PC-3 (cell line): Measurements from ENCODE around the gene GLRA2.

Source experiments
- EZH2 ChIP-seq: fragments of 300-600 bp; sonication (generic); IDR thresholded peaks from one replicate; pipeline ENCODE4 v1.6.1; 2017; ENCODE audit warnings: antibody characterized with exemption, mild to moderate bottlenecking, low read length; ENCODE audit not compliant: unreplicated experiment
- TF ChIP-seq, protein P1 (sequence below): fragments of 300-600 bp; sonication (generic); conservative IDR thresholded peaks from 2 replicates; pipeline ENCODE4 v1.5.1; 2017; ENCODE audit warnings: antibody characterized with exemption, low read depth, mild to moderate bottlenecking, low read length

DNA sequence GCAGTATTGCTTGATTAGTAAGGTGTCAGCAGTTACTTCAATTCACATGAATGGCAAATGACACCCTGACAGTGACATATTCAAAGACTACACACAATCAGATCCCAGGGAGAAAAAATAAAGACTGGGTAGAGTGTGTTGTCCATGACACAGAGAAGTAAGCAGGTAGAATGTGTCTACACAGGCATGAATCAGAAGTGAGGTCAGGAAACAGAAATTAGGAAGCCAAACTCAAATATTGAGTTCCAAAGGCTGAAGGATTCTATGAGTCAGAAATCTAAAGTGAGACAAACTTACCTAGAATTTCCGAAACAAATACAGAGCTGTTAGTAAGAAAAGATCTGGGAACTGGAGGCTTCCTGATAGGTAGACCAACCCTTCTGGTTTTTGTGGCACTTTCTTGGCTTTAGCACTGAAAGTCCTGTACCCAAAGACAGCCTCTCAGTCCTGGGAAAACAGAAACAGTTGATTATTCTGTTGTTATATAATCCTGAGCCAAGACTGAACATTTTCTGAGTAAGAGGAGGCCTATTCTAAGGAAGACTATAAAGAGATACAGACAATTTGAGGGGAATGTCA, 24.3 kb upstream of the GLRA2 start:
- TF ChIP-seq, protein P1, sequence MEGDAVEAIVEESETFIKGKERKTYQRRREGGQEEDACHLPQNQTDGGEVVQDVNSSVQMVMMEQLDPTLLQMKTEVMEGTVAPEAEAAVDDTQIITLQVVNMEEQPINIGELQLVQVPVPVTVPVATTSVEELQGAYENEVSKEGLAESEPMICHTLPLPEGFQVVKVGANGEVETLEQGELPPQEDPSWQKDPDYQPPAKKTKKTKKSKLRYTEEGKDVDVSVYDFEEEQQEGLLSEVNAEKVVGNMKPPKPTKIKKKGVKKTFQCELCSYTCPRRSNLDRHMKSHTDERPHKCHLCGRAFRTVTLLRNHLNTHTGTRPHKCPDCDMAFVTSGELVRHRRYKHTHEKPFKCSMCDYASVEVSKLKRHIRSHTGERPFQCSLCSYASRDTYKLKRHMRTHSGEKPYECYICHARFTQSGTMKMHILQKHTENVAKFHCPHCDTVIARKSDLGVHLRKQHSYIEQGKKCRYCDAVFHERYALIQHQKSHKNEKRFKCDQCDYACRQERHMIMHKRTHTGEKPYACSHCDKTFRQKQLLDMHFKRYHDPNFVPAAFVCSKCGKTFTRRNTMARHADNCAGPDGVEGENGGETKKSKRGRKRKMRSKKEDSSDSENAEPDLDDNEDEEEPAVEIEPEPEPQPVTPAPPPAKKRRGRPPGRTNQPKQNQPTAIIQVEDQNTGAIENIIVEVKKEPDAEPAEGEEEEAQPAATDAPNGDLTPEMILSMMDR = no peak
- TF ChIP-seq EZH2 = no peak
